GM15510 (cell line): Measurements from ENCODE around the gene NEUROD2.

ENCODE experiments used
- POLR2A ChIP-seq: IDR thresholded peaks from 3 replicates; pipeline ENCODE4 v1.6.1; 2011; ENCODE audit warnings: borderline replicate concordance; ENCODE audit not compliant: insufficient read length; ENCODE audit errors: extremely low read depth

NEUROD2 gene

DNA sequence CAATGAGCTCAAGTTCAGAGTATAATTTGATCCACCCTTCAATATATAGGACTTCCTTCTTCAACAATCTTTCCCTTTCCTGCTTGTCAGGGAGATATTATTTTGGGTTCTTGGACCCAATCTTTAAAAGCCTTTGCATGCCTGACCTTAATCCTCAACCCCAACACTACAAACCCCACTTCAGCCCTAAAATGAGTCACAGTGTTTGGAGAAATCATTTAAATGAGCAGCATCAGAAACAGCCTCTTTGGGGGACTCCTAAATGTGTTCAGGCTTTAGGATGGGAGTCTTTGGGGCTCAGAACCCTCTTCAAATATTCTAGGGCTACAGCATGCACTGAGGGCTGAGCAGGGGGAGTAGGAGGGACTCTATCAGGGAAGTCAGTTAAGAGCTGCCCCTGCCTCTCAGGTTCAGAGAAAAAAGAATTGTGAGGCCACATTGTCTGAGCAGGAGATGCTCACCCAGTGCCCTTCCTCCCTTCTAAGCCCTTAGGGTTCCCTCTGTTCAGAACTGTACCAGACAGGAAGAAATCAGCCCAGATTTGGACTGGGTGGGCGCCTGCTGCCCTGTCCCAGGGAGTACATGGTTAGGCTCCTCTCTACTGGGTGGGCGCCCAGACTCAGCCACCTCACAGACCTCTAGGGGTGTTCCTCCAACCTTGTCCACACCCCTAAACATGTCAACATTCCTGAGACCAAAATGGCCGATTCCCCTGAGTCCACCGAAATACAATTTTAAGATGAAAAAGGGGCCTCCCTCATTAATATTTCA is 5.0 kb downstream of the NEUROD2 start:
- TF ChIP-seq POLR2A, result no peak

DNA sequence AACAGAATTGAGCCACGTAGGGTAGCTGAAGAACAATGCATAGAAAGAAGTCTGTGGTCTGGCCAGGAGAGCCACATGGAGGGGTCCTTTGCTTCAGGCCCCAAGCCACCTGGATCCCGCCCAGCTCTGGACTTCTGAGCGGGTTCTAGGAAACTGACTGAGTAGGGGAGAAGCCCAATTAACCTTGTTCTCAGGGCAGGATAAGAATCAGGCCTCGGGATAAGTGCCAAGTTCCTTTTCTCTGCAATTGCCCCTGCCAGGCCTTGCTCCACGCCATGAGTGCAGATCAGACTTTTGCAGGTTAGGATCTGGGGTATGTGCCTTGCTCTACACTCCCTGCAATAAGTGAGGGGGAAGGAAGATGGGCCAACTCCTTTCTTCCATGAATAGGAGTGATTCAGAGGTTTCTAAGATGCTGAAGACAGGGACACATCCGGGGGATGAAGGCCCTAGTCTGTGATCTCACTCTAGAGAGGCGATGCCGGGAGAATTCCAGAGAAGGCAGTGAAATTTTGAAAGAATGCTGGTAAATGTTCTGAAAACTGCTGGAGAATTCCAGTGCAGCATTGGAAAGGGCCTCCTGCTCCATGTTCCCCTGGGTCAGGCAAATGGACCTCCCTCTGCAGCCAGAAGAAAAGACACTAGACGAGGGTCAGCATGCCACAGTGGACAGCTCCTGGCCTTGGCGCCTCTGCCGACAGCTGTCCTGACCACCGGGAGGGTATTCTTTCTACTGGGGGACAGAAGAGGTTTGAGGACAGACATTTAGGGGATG is 5.8 kb downstream of the NEUROD2 start:
- TF ChIP-seq POLR2A, result no peak

DNA sequence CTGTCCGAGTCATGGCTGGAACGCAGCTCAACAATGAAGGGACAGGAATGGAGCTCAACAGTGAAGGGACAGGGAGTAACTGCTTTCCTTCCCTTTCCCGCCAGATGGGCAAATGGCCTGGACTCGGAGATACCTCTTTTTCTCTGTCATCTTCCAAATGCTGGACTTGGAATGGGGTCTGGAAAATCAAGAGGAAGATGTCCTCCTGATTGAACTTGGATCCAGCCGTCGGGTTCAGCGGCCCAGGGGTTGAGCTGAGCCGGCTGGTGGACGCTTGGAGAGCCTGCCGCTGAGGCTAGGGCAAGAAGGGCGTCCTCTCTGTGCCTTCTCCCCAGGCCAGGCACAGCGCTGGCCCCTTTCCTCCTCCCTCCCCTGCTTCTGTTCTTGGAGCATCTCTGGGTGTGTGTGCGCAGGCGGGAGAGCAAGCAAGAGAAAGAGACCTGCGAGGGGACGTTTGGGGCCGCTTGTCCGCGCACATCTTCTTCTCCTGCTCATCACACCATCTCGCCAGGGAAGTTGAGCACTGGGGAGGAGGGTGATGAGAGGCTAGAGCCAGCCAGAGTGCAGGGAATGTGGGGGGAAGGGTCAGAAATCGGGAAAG is 6.6 kb downstream of the NEUROD2 start:
- no peak for TF ChIP-seq POLR2A

DNA sequence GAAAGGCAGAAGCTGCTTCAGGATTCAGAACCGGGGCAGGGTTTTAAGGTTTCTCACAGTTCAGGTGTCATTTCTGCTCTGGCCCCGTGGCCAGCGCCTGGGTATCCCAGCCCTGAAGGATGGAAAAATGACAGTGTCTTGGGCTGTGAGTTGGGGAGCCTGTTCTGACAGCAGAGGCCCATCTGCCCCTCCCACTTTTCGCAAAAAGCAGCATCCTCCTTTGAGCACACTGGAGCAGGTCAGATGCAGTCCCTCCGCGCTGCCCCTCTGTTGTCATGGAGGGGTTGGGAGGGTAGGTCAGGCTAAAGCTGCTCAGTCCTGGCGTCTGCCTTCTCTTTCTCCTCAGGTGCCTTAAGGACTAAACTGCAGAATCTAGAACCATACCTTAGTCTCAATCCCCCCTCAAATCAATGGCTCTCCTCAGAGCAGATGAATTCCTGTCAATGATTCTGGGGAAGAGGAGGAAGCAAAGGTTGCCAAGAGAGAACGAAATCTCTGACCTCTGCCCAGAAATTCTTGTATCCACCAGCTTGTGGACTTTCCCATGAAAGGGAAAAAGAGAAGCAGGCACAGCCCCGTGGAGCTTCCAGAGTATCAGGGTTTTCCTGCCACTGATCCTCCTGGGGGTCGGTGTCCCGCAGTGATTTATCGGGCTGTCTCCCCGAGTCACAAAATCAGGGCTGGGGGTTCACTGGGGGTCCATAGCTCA is 7.3 kb downstream of the NEUROD2 start:
- TF ChIP-seq POLR2A, result no peak

- TF ChIP-seq POLR2A, result no peak
Observed at GRCh38 chr17:39599665-39600231, 8.0 kb downstream of the NEUROD2 start.

GRCh38 chr17:39599004-39599664 is 8.6 kb downstream of the NEUROD2 start:
- TF ChIP-seq POLR2A, result no peak

- TF ChIP-seq POLR2A, result no peak
Observed at GRCh38 chr17:39598630-39599003, 9.1 kb downstream of the NEUROD2 start.

- TF ChIP-seq POLR2A, result no peak
Observed at GRCh38 chr17:39598047-39598481, 9.7 kb downstream of the NEUROD2 start.

- TF ChIP-seq POLR2A, result no peak
Observed at GRCh38 chr17:39597372-39598046, 10.2 kb downstream of the NEUROD2 start.

GRCh38 chr17:39596543-39597267 is 11.0 kb downstream of the NEUROD2 start:
- TF ChIP-seq POLR2A, result no peak

- no peak for TF ChIP-seq POLR2A
Observed at GRCh38 chr17:39595928-39596510, 11.7 kb downstream of the NEUROD2 start.

DNA sequence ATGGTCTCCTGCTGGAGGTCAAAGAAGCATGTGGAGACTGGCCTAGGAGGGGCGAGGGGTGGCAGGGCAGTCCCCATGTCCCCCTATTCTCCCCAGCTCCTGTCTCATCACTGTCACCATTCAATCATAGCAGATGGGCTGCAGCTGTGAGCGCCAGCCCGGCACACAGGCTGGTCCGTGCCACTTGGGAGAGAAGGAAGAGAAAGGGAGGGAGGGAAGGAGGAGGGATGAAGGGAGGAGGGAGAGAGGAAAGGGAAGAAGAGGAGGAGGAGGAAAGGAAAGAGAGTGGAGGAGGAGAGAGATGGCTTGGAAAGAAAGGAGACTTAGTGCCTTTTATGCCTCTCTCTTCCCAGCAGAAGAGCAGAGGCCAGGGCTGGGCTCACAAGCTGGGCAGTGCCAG is 12.4 kb downstream of the NEUROD2 start:
- TF ChIP-seq POLR2A, result no peak

DNA sequence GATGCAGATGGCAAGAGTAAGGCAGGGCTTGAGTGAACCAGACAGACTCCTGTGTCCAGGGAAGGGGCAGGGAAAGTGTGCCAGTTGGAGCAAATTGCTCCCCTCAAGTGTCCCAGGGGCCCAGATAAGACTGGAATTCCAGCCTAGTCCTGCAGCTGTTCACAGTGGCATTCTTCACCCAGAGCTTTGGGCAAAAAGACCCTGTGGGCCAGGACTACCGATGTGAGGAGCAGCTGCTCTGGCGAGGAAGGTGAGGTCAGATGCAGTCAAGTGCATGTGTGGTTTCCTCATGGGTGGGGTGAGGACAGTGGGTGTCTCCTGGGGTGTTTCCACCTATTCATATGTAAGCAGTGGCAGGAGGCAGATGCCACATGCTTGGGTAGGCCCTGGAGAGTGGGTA is 14.3 kb downstream of the NEUROD2 start:
- TF ChIP-seq POLR2A, result no peak
